ENCODE data around the gene MIP. TPM values are rescaled to one million over a fixed set of nuclear protein-coding genes. Genes with fewer than 3 reads are reported as not detected.

Gene MIP
- polyA plus RNA-seq, 3 donors from 2014 or later, result 0.15 to 0.25 TPM; not detected in 1

DNA sequence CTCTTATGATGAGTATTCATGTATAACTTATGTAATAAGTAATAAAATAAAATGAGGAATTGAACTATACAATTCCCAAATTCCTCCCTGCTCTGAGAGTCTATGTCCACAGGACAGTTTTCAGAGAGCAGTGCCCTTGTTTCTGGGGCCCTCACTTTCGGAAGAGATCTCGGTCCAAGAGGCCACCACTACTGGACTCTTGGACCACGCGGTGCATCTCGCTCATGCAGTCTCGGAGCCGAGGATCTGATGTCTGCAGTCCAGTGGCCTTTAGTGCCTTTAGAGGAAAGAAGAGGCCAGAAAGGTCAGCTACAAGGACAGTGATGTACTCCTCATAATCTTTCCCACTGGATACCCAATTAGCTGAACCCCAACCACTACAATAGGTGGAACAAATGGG lies 25.2 kb upstream of the MIP start:
- Mint-ChIP-seq H3K36me3 (peaks cover 0 to 3% (median 0%) of the 10 kb centered on the region in 3 donors), H3K27ac (no peak overlapping the region), H3K4me3 (no peak overlapping the region), H3K27me3 (ENCODE audit: low read depth in 3 of 3) (peaks cover 0 to 2% (median 0%) of the 10 kb centered on the region in 3 donors), H3K9me3 (no peaks in the 10 kb centered on the region), H3K4me1 (no peaks in the 10 kb centered on the region)
- no peak for DNase-seq

DNA sequence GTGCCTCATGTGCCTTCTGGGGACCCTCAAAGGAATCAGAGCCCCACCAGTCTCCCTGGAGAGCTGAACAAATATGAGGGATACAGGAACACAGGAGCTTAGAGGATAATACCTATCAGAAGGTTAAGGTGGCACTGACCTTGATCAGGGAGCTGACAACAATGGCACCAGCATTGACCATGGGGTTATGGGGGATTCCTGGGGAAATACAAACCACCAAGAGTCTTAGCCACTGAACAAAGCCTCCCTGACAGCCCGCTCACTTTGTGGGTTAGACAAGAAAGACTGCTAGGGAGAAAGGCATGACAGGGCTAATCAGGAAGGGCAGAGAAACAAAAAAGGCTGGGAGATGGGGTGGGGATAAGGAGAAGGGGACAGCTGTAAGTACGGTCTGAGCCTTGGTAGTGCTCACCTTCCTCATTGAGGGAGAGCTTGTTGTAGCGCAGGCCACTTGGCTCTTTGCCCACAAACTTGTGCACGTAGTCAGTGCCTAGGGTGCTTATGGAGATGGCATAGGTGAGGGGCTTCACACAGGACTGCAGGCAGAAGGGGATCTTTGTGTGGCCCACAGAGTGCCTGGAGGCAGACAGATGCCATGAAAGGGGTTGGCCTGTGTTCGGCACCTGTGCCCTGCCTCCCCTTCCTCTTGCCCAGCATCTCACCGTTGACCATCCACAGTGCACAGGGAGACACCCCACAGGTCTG lies 23.2 kb upstream of the MIP start:
- DNase-seq, result no peak
- Mint-ChIP-seq H3K9me3 (no peaks in the 10 kb centered on the region), H3K36me3 (peaks cover 0 to 3% (median 0%) of the 10 kb centered on the region in 3 donors), H3K27ac (no peak overlapping the region), H3K4me1 (no peaks in the 10 kb centered on the region), H3K27me3 (ENCODE audit: low read depth in 3 of 3) (peaks cover 0 to 2% (median 0%) of the 10 kb centered on the region in 3 donors), H3K4me3 (no peak overlapping the region)

DNA sequence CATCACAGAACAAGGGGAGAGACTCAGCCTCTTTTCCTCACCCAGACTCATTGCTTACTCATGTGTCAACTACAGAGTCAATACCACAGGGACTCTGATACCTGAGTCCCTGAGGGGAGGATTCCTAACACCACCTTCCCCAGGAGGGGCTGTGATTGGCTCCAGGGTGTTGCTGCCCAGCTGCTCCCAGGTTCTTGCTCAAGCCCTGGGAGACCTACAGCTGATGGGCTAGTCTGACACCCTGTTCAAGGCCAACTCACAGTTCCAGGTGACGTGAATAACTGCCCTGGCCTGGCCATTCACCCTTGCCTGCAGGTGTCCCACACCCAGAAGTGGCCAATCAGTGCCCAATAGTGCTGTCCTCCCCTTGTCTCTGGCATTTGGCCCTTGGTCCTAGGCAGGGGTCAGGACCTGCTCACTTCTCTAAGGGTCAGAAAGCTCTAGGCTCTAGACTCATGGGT lies 22.5 kb upstream of the MIP start:
- Mint-ChIP-seq H3K36me3 (peaks cover 0 to under 1% (median 0%) of the 10 kb centered on the region in 3 donors), H3K27ac (no peak overlapping the region), H3K27me3 (ENCODE audit: low read depth in 3 of 3) (peaks cover 0 to 2% (median 0%) of the 10 kb centered on the region in 3 donors), H3K9me3 (no peaks in the 10 kb centered on the region), H3K4me3 (no peak overlapping the region), H3K4me1 (no peaks in the 10 kb centered on the region)
- DNase-seq, result no peak

DNA sequence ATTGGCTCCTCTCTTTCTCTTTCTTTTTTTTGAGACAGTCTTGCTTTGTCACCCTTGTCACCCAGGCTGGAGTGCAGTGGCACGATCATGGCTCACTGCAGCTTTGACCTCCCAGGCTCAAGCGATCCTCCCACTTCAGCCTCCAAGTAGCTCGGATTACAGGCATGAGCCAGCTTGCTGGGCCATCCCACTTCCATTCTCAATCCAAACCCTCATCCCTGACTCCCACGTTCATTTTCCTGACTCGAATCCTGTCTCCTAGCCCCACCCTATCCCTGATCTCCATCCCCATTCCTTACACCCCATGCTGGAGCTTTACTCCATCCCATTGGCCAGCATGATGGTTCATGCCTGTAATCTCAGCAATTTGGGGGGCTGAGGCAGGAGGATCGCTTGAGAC lies 21.7 kb upstream of the MIP start:
- Mint-ChIP-seq H3K9me3 (no peaks in the 10 kb centered on the region), H3K27me3 (ENCODE audit: low read depth in 3 of 3) (peaks cover 0 to 2% (median 0%) of the 10 kb centered on the region in 3 donors), H3K4me3 (no peak overlapping the region), H3K4me1 (no peaks in the 10 kb centered on the region), H3K36me3 (no peaks in the 10 kb centered on the region), H3K27ac (peak overlapping the region in 2 of 6 donors; percentile 23 to 44)
- DNase-seq, result no peak

DNA sequence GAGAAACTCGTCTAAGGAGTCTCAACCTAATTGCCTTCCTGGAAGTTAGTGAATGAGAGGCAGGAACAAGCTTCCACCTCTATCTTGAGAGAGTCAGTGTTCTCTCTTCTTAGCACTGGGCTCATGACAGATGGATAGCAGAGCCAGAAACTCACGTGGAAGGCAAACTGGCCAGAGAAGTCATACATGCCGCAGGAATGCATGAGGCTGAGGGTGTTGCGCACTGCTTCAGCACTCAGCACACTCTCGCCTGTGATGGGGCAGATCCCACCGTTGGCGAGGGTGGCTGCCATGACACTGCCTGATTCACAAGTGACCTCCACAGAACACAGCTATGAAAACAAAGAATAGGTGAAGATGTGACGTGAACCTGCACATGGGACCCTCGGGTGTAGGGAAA lies 19.9 kb upstream of the MIP start:
- H3K27ac Mint-ChIP-seq, result no peak overlapping the region

DNA sequence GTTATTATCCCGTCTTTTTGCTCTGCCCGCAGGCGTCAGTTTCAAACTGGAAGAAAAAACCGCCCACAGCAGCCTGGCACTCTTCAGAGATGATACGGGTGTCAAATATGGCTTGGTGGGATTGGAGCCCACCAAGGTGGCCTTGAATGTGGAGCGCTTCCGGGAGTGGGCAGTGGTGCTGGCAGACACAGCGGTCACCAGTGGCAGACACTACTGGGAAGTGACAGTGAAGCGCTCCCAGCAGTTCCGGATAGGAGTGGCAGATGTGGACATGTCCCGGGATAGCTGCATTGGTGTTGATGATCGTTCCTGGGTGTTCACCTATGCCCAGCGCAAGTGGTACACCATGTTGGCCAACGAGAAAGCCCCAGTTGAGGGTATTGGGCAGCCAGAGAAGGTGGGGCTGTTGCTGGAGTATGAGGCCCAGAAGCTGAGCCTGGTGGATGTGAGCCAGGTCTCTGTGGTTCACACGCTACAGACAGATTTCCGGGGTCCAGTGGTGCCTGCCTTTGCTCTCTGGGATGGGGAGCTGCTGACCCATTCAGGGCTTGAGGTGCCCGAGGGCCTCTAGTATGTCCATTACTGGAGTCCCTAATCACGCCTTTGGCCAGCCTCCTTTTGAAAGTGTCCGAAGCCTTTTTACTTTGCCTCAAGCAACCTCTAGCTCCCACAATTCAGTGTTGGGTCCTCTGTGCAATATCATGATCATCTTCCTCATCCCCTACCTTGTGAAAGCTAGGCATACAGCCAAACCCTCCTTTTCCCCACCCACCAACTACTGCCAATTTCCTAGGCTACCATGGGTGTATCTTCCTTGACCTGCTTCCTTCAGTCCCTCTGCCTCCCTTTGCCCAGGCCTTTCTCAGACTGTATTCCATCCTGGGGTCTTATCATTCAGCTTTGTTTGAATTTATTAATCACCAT lies 14.8 kb upstream of the MIP start:
- H3K9me3 Mint-ChIP-seq, result no peaks in the 10 kb centered on the region
- DNase-seq, result no peak
- peaks cover 2 to 9% (median 6%) of the 10 kb centered on the region in 3 donors for H3K27me3 Mint-ChIP-seq (ENCODE audit: low read depth in 3 of 3)
- peak overlapping the region; percentile 92 to 98 (median 96) for H3K27ac Mint-ChIP-seq
- H3K36me3 Mint-ChIP-seq, result no peaks in the 10 kb centered on the region
- peaks cover 22 to 26% of the 10 kb centered on the region in 2 donors for H3K4me1 Mint-ChIP-seq
- peak overlapping the region; percentile 94 to 98 (median 96) for H3K4me3 Mint-ChIP-seq

More for the DNA sequence above, 19.9 kb upstream of the MIP start:
- Mint-ChIP-seq H3K36me3 (no peaks in the 10 kb centered on the region), H3K27me3 (ENCODE audit: low read depth in 3 of 3) (peaks cover 0 to 2% (median 0%) of the 10 kb centered on the region in 3 donors), H3K9me3 (no peaks in the 10 kb centered on the region), H3K4me1 (peaks cover 7 to 9% of the 10 kb centered on the region in 2 donors), H3K4me3 (no peak overlapping the region)
- DNase-seq, result no peak

DNA sequence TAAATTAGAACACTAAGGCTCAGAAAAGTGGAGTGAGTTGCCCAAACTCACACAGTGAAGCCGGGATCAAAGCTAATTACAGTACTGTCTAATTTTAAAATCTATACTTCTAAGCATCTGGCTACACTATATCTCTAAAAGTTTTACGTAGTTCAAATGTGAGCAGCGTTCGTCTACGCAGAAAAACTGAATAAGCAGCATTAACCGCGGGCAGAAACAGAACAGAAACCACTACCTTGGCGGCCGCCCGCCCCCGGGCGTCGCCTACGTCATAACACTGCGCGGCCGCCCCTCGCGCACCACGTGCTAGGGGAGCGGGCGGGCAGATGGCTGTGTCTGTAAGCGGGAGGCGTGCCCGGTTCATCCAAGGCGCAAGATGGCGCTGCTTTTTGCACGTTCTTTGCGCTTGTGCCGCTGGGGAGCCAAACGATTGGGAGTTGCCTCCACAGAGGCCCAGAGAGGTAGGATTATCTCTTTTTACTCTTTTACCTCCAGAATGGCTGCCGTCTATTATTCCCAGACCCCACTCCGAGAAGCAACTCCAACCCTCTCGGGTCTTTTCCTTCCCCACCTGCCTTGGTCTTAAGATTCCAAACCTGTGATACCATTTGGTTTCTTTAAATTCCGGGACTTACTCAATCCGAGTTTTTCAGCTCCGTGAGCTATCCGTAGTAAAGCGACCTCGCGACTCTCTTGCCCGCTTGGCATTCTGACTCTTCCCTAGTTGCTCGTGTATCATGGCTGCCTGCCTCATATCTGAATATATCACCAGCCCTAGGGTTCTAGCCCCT lies 14.0 kb upstream of the MIP start, which contains the start of gene SPRYD4:
Gene SPRYD4 (plus strand): TSS at position 363 of the 791 bp plus-strand sequence. CDS start 14 bp downstream, at position 377.
- no peaks in the 10 kb centered on the region for H3K36me3 Mint-ChIP-seq
- no peaks in the 10 kb centered on the region for H3K9me3 Mint-ChIP-seq
- H3K27me3 Mint-ChIP-seq (ENCODE audit: low read depth in 3 of 3), result peaks cover 2 to 10% (median 8%) of the 10 kb centered on the region in 3 donors
- H3K4me3 Mint-ChIP-seq, result peak within 1 kb of the TSS; percentile 94 to 98 (median 96)
- peak within 1 kb of the TSS; percentile 92 to 98 (median 96) for H3K27ac Mint-ChIP-seq
- H3K4me1 Mint-ChIP-seq, result peaks cover 24 to 29% of the 10 kb centered on the region in 2 donors
- DNase-seq, result peak; percentile 94 to 95 (median 94)

DNA sequence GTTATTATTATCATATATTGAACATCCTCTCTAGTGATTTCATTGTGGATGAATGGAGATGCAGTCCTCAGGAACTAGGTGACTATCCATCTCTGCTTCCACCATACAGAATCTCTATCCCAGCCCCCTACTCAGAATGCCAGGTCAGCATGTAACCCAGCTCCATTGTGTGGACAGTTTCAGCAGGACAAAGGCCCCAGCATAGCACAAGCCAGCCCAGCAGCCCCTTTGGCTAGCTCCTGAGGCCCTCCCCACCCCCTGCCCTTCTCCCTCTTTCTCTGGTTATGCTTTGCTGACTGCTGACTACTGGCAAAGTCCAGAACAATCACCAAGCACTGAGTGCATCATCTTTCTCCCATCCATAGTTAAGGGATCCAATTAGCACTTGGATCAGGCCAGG lies 8.1 kb upstream of the MIP start:
- peaks cover 0 to 3% (median 2%) of the 10 kb centered on the region in 3 donors for H3K27me3 Mint-ChIP-seq (ENCODE audit: low read depth in 3 of 3)
- no peak overlapping the region for H3K4me3 Mint-ChIP-seq
- no peak for DNase-seq
- no peak overlapping the region for H3K27ac Mint-ChIP-seq
- H3K36me3 Mint-ChIP-seq, result no peaks in the 10 kb centered on the region
- no peaks in the 10 kb centered on the region for H3K9me3 Mint-ChIP-seq
- peaks cover 6% of the 10 kb centered on the region in 2 donors for H3K4me1 Mint-ChIP-seq

DNA sequence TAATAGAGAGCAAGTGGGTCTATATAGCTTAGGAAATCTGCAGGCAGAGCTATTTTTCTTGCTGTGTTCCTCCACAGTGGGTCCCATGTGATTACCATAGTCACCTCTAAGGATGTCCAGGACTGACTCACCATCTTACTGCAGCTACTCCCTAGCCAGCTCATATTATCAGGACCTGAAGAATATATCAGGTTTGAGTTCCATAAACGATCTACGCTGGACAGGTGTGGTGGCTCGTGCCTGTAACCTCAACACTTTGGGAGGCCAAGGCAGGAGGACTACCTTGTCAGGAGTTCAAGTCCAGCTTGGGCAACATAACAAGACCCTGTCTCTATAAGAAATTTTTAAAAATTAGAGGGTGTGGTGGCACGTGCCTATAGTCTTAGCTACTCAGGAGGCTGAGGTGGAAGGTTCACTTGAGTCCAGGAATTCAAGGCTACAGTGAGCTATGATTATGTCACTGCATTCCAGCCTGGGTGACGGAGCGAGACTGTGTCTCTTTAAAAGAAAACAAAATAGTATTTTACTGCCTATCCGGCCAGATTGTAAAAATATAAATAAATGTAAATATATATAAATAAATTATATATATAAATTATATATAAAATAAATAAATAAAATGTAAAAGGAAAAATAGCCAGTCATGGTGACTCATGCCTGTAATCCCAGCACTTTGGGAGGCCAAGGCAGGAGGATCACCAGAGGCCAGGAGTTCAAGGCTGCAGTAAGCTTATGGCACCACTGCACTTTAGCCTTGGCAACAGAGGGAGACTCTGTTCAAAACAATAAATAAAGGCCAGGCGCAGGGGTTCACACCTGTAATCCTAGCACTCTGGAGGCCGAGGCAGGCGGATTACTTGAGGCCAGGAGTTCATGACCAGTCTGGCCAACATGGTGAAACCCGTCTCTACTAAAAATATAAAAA lies 7.0 kb upstream of the MIP start:
- peaks cover 6% of the 10 kb centered on the region in 2 donors for H3K4me1 Mint-ChIP-seq
- no peak overlapping the region for H3K4me3 Mint-ChIP-seq
- H3K36me3 Mint-ChIP-seq, result no peaks in the 10 kb centered on the region
- DNase-seq, result no peak
- no peak overlapping the region for H3K27ac Mint-ChIP-seq
- peaks cover 0 to 3% (median 2%) of the 10 kb centered on the region in 3 donors for H3K27me3 Mint-ChIP-seq (ENCODE audit: low read depth in 3 of 3)
- H3K9me3 Mint-ChIP-seq, result no peaks in the 10 kb centered on the region

DNA sequence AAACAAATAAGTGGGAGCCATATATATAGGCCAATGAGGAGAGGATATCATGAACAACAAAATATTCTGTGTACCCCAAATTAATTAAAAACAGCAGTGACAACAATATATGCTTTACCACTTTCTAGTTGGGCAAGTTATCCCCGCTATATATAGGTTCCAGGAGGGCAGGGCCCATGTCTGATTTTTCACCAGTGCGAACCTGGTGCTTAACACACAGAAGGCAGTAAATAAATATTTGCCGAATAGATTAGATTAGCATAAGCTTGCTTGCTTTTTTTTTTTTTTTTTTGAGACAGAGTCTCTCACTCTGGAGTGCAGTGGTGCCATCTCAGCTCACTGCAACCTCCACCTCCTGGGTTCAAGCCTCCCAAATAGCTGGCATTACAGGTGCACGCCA lies 3.4 kb upstream of the MIP start:
- H3K27me3 Mint-ChIP-seq (ENCODE audit: low read depth in 3 of 3), result no peaks in the 10 kb centered on the region
- no peak overlapping the region for H3K4me3 Mint-ChIP-seq
- no peak overlapping the region for H3K27ac Mint-ChIP-seq
- H3K9me3 Mint-ChIP-seq, result no peaks in the 10 kb centered on the region
- DNase-seq, result no peak
- H3K4me1 Mint-ChIP-seq, result no peaks in the 10 kb centered on the region
- H3K36me3 Mint-ChIP-seq, result no peaks in the 10 kb centered on the region

DNA sequence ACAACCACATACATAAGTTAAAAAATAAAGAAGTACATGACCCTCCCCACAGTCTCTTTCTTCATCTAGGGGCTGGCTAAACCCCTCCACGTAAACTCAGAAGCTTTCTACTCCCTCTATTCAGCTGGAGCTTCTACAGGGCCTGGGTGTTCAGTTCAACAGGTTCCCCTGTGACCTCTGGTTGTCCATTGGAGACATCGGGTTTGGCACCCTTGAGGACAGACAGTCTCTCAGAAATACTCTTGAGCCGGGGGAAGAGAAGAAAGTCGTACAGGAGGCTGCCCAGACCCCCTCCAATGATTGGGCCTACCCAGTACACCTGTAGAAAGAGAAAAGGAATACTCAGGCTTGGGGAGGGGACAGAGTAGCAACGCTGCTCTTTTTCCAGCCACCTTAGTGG lies 3.3 kb downstream of the MIP start:
- Mint-ChIP-seq H3K36me3 (no peaks in the 10 kb centered on the region), H3K27me3 (ENCODE audit: low read depth in 3 of 3) (no peaks in the 10 kb centered on the region), H3K4me1 (peaks cover 21 to 26% of the 10 kb centered on the region in 2 donors), H3K27ac (no peak overlapping the region), H3K9me3 (no peaks in the 10 kb centered on the region), H3K4me3 (peak overlapping the region in 1 of 5 donors; percentile 51)
- no peak for DNase-seq

DNA sequence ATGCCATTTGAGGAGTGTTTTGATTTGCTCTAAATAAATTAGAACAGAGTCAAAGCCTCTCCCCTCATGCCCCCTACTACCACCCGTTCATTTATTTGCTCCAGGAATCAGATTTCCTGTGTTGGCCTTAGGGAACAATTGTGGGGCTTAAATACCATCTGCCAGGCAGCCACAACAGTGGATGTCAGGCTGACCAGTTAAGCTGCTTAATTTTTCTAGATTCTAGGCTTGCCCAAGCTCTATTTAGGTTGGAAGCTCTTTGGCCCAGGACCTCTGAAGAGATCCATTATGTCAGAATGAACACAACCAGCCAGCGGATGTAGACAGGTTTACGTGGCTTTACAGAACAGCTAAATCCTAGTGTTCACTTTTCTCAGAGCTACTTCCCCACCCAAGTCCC lies 4.2 kb downstream of the MIP start:
- H3K4me3 Mint-ChIP-seq, result peak overlapping the region; percentile 91 to 98 (median 93)
- no peak for DNase-seq
- H3K27ac Mint-ChIP-seq, result peak overlapping the region in 2 of 6 donors; percentile 35 to 94
- no peaks in the 10 kb centered on the region for H3K9me3 Mint-ChIP-seq
- H3K36me3 Mint-ChIP-seq, result no peaks in the 10 kb centered on the region
- H3K4me1 Mint-ChIP-seq, result peaks cover 21 to 26% of the 10 kb centered on the region in 2 donors
- no peaks in the 10 kb centered on the region for H3K27me3 Mint-ChIP-seq (ENCODE audit: low read depth in 3 of 3)

All from immature natural killer cell (primary cell).